ENCODE results near the gene GTPBP3.

GTPBP3 gene

DNA sequence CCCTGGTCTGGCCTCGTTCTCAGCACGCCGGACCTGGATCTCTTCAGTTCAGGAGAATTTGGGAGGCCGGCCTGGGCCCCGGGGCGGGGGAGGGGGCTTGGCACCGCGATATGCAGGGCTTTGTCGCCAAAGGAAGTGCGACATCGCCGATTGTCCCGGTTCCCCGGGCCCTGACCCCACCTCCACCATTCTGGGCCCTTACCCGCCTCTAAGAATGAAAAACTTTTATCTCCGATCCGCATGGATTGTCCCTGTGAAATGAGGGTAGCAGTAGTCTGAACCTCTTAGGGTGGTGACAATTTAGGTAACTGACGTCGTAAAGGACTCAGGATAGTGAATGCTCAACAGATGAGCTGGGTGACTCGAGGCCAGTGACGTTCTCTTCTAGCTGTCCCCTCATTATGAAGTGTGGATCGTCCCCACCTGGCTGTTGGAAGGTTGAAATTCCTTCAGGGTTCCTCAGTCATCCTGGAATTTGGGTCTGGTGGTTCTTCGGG lies 27.3 kb upstream of the GTPBP3 start:
- DNase-seq, result no peak

DNA sequence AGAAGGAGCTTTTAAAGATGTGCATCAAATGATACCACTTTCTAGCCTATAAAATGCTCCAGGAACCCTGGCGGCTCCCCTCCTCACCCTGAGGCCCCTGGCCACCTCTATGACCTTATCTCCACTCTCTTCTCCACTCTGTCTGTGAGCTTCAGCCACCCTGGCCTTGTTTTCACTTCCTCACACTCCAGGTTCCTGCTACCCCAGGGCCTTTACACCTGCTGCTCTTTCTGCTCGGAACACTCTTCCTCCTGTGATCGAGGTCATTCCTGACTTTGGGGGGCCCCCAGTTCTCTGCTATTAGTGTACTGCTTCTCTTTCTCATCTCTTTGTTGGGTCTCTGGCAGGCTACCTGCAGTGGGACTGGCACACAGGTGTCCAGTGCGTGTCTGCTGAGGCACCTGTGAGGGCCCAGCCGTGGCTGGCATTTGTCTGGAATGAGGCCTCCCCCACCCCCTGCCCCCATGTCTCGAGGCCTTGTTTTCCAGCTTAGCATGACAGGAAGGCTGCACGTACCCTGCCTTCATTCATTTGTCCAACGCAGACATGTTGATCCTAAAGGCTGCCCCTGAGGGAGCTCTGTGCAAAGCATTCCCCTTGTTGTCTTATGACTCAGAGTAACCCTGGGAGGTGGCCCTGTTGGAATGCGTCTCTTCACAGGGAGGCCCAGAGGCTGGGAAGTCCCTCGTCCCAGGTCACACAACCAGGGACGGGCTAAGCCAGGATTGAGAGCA lies 25.7 kb upstream of the GTPBP3 start:
- DNase-seq, result no peak

DNA sequence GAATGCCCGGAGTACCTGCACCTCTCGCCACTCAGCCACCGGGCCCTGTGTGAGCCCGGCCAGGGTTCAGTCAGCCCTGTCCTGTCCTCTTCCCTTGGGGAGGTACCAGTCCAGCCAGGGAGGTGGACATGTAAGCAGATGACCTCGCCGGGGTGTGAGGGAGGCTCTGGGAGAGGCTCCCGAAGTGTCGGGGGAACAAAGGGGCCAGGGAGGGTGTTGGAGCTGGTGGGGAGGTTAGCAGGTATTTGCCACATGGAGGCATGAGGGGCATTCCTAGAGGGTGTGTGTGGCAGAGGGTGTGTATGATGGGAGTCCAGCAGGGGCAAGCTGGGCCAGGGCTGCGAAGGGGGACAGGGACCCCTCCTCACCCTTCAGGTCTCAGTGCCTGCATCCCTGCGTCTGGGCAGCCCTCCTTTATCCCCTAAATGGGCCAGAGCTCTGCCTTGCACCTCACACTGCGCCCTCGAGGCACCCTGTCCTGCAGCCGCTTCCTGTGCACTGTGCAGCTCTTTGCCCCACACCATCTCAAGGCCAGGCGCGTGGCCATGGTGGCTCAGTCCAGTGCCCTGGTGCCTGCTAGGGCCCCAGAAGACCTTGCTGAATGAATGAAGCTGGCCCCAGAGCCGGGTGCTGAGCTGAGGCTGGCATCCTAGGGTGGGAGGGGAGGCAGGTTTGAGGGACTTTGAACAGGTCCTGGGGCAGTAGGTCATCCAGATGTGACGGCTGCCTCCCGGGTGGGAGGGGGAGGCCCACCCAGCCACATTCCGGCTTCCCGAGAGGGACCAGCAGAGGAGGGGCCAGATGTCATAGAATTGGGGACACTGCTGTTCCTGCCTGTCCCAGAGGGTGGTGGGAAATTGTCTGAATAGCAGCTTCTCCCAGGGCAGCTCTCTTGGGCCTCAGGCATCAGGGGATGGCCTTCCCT lies 24.9 kb upstream of the GTPBP3 start:
- DNase-seq, result no peak

DNA sequence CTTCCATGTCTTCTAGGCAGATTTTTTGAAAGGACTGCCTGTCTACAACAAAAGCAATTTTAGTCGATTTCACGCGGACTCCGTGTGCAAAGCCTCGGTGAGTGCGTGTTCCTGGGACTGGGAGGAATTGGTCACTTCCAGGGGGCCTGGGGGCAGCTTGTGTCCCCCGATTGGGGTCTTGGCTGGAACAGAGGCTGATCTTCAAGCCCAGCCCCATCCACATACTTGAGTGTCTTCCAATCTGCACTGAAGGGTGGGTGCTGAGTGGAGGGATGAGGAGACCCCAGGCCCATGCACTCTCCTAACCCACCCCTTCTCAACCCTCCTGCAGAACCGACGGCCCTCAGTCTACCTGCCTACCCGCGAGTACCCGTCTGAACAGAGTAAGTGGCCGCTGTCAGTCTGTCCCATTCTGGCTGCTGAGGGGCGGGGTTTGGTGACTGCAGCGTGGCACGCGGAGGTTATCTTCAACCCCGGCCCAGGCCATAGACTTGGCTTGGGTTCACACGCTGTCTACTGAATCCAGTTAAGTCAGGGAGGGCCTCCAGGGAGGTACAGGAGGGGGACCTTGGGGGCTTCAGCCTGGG lies 23.3 kb upstream of the GTPBP3 start:
- no peak for DNase-seq

DNA sequence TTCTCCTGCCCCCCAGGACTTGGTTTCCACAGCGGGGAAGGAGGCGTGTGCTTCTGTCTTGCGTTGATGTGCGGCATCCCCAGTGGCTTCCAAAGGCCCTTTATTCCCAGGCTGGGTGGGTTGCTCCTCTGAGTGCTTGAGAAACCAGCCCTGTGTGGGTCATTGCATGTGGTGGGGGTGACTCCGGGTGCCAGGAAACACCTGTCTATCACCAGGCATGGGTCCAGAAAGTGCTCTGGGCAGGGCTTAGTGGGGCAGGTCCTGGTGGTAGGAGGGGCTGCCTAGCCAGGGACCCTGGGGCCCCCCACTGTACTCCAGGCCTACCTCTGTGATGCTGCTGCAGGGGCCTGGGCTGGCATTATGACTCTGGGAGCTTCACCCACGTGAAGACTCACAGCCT lies 18.4 kb upstream of the GTPBP3 start:
- DNase-seq, result no peak

DNA sequence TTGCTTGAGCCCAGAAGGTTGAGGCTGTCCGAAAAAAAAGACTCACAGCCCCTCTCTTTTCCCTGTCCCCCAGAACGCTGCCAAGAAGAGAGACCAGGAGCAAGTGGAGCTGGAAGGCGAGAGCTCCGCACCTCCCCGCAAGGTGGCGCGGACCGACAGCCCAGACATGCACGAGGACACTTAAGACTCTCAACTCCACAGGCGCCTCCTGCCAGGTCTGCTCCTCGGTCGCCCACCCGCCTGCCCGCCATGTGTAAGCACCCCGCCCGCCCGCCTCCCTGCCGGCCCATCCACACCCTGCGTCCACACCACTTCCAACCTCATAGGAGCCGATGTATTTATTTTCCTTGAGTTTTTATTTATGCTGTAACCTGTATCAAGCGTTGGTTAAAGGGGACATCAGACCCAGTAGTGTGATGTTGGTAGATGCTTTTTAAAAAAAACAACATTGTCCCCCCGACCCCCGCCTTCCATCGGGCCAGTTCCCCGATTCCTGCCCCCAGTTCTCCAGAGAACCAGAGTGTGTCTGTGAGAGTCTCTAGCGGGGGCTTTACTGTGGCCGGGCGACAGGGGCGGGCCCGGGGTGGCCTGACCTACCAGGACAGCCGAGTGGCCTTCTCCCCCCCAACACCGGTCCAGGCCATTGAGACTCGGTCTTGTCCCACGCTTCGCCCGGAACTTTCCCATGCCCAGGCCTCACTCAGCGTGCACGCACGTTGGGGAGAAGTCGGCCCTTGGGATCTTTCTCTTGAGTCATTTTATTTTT lies 17.7 kb upstream of the GTPBP3 start:
- DNase-seq, result no peak

DNA sequence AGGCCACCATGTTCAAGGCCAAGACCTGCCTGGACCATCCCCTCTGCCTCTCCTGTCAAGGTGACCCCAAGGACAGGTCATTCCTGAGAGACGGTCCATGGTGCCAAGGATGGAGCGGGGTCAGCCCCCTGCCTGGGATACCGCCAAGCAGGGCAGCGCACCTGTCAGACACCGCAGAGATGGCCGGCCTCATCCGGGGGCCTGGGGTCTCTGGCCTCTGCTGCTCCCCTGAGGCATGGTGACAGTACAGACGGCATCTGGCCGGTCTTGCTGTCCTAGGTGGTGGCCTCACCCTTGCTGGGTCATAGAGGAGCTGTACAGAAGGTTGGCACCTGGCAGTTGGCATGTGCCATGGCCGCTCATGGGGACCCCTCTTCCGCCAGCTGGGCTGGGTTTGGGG lies 16.9 kb upstream of the GTPBP3 start:
- DNase-seq, result no peak

DNA sequence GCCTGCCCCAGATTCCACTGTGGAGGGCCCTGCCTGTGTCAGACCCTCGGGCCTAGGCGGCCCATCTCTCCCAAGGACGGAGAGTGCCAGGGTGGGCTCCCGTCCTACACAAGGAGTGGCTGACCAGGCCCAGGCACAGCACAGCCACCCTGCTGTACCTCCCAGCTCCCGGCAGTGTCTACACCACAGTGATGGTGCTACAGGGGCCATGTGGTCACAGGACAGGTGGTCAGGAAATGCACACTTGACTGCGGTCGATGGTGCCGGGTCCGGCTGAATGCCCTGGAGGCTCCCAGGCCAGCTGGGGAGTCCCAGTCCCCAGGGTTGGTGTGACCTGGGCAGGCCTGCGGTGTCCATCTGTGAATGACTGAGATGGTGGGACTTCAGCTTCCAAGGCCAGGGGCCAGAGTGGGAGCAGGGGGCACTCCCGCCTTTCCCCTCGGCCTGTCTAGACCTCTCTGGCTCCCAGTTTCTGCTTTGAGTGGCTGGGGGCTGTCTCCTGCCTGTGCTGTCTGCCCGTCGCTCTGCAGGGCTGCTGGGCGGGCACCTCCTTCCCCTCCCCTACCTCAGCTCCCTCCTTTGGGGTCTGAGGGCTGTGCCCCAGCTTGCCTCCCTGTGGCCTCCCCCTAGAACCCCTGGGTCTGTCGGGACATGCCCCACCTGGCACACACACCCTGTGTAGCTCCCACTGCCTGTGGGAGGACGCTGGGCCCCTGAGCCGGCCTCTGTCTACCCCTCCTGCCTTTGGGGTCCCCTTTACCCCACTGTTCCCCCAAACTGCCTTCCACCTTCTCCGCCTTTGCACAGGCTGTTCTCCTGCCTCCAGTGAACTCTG lies 15.5 kb upstream of the GTPBP3 start:
- DNase-seq, result no peak

DNA sequence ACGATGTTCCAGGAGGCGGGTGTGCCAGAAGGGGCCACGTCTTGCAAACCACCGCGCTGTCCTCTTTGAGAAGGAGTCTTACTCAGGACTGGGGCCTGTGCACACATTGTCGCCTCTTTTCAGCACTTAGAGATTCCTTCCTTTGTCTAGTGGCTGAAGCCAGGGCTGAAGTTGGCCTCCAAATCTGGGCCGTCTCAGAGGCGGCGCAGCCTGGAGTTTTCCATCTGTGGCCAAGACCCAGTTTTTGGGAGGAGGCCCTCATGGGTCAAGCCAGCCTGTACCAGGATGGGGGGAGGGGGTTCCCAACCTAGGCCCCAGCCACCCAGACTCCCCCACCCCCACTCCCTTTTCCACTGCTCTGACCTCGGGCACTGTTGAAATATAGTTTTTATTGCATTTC lies 14.5 kb upstream of the GTPBP3 start:
- no peak for DNase-seq

DNA sequence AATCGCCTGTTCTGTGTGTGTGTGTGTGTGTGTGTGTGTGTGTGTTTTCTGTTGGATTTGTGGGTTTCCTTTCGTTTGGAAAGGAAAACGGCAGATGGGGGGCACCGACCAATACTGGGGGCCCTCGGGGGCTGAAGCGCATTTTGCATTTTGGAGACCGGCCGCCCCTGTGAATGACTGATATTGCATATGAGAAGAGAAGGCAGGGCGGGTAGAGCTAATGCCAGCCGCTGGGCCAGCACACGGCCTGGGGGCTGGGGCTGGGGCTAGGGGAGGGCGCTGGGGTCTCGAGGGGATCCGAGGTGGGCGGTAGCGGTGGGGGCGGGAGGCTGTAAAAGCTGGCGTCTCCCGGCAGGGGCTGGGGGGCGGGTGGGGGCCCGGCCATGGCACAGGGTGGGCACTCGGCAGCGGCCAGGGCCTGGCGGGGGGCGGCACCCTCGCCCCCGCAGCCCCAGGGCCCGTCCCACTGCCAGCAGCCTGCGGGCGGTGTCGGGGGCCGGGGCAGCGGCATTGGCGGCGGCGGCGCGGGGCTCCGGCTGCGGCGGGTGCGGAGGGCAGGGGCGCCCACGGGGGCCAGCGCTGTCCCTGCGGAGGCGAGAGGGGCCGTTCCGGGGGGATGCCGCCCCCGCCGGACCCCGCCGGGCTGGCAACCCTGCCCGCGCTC lies 13.9 kb upstream of the GTPBP3 start:
- DNase-seq, result no peak

DNA sequence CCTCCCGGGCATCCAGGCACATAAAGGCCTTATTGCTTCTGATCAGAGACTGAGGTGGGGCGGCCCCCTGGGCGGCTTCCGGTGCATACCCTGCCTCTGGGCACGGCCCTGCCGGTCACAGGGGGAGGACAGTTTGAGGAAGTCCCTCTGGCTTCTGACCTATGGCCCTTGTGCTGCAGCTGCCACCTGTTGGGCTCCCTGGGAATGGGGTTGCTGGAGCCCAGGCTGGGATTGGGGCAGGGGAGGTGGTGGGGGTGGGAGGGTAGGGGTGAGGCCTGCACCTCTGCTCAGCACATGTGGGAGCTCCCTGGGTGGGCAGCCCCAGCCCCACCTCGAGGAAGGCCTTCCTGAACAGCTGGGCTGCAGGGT lies 13.4 kb upstream of the GTPBP3 start:
- no peak for DNase-seq

DNA sequence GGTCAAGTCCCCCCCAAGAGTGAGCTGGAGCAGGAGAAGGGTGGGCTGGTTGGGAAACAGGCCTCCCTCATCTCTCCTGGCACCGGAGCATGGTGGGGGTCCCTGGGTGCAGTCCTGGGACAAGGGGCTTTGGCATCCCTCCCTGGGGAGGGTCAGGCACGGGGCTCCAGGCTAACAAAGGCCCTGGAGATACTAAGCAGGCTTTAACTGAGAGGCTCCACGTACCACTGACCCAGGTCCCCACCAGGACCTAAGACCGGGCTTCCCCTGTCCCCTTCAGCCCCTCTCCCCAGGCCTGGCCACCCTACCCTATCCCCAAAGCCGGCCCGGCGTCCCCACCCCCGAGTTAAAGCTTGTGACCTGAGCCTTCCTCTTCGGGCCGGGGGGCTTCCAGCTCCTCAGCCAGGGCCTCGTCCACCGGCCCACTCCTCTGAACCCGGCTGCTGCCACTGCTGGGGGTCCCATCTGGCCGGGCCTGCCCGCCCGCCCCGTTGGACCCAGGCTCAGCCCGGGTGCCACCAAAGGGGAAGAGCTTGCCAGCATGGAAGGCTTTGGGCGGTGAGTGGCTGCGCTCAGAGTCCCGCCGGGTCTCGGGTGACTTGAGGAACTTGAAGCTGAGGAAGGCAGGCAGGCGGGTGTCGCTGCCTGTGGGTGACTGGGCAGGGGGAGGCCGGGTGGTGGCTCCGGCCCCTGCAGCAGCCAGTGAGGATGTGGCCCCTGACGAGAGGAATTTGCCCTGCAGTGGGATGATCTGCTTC lies 12.8 kb upstream of the GTPBP3 start:
- no peak for DNase-seq

DNA sequence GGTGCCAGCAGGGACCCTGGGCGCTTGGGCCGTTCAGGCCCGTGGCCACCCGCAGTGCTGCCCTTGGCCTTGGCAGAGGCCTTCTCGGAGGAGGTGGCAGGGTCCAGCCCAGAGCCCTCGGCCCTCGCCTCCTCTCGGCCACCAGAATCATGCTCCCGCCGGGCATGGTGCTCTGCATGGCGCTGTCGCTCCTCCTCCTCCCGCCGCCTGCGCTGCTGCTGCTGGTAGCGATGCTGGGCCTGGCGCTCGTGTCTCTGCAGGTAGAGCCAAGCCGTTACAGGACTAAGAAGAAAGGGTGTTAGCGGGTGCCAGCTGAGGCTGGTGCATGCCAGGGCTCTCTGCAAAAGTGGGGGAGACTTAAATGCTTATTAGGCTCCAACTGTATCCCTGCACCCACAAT lies 12.2 kb upstream of the GTPBP3 start:
- no peak for DNase-seq

DNA sequence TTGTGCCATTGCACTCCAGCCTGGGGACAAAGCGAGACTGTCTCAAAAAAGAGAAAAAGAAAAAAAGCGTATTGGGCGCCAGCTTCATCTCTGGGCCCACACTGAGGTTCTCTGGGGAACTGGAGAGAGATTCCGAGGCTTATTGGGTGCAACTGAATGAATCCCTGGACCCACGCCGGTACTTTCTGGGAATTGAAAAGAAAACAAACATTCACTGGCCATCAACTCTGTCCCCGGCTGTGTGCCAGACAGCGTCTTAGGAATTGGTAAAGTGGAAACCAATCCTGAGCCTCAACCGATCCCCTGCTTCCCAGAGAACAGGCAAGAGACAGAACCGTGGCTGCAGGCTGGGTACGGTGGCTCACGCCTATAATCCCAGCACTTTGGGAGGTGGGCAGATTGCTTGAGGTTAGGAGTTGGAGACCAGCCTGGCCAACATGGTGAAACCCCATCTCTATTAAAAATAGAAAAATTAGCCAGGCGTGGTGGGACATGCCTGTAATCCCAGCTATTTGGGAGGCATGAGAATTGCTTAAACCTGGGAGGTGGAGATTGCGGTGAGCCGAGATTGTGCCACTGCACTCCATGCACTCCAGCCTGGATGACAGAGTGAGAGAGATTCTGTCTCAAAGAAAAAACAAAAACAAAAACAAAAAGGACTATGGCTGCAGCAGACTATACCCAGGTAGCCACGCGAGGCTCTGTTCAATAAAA lies 11.3 kb upstream of the GTPBP3 start:
- DNase-seq, result no peak

DNA sequence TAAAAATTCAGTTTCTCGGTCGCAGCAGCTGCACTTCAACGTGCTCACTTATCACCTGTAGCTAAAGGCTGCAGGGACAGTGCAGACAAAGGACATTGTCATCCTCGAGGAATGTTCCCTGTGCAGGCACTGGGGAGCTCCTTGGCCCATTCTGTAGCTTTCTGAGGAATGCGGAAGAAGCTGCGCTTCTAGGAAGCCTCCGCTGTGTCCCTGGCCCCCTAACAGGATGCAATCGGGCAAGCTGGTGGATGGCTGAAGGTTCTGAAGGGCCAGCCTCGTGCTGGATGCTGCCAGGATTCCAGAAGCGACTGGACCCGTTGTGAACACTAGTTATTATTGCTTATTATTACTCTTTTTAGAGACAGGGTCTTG lies 10.8 kb upstream of the GTPBP3 start:
- no peak for DNase-seq

DNA sequence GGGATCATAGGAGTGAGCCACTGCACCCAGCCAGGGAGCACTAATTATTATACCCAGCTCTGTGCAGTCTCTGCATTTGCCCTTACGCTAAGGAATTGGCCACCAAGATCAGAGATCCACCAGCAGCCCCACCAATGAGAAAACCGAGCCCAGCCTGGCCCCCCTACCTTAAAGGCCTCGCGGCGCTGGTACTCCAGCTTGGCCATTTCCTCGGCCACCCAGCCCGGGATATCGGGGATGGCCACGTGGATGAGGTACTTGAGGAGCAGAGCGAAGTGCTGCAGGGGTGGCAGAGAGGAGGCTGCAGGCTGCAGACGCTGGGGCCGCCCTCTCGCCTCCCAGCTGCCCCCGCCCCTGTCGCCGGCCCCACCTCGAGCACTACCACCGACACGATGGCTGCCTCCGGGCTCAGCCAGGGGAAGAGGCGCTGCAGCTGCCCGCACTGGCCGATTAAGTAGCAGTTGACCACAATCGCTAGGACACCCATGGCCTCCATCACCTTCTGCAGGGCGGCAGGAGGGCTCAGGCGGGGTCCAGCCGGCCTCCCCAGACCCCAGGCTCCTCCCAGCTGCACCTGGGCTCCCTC lies 10.2 kb upstream of the GTPBP3 start:
- no peak for DNase-seq

DNA sequence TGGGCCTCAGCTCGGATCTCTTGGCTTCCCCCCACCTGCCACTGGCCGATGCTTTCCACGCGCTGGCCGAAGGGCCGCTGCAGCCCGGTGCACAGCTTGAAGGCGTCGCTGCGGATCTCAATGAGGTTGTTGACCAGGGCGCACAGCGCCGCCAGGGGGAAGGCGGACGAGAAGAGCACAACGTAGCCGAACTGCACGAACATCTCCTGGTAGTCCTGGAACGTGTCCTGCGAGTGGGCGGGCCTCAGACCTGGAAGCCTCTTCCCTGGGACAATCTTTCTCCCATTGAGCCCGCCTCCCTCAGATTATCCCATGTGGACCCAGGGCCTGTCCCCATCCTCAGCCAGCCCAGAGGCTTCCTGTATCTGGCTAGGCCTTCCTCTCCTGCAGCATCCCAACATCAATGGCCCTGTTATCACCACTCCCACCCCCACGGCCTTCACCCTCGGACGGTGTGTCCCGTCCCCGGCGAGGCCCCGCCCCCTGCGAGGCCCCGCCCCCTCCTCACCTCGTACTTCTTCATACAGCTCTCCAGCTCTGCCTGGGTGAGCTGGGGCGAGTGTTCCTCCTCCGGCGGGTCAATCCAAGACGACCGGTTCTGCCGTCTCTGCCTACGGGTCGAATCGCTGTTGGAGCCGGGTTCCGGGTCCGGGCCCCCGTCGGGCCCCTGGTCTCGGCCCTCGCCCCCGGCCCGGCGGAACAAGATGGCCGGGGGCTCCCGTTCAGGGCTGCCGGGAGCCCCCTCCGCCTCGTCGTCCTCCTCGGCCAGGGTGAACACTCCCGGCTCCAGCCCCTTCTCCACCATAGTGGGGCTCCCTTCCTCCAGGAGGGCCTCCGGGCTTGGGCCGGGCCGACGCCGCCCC lies 9.5 kb upstream of the GTPBP3 start:
- peak; percentile 11 for DNase-seq

DNA sequence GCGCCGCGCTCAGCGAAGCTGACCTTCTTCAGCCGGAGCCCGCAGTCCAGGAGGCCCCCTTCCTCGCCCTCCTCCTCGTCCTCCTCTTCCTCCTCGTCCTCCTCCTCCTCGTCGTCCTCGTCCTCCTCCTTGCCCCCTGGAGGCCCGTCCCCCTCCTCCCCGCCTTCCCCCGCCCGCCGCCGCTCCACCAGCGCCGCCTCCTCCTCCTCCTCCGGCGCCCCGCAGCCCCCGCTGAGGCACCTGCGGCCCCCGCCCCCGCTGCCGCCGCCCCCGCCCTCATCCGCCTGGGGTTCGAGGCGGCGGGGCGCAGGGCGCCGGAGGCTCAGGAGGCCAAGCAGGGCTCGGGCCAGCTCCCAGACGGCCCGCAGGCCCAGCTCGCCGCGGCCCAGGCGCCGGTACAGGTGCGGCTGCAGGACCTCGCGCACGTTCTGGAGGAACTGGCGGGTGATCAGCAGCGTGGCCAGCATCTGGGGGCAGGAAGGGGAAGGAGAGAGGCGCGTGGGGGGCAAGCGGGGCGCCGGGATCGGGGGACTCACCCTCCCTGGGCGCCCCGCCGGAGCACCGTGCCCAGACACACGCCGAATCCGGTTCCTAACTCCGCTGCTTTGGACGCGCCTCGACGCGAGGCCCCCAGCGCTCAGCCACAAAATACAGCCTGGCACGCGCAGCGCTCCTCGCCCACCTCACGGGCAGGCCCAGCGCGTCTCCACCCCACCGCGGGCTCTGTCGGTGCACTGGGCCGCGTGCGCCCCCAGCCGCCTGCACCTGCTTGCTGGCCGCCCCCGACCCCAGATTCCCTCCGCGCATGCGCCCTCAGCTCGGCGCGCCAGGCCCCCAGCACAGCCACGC lies 8.6 kb upstream of the GTPBP3 start:
- peak; percentile 13 for DNase-seq

Measured in NCI-H1105 treated with DMSO at 0.1 percent for 48 hours (cell line).